ENCODE results near the gene PNRC1. TPM values are rescaled to one million over a fixed set of nuclear protein-coding genes. Genes with fewer than 3 reads are reported as not detected.
"Not testable (repeated sequence)": the region's sequence is repeated elsewhere in the genome, so short reads cannot be mapped to it uniquely, and the experiment has no call there.

The PNRC1 gene
- total RNA-seq, 2 donors from 2014 or later = 671 to 837 TPM

DNA sequence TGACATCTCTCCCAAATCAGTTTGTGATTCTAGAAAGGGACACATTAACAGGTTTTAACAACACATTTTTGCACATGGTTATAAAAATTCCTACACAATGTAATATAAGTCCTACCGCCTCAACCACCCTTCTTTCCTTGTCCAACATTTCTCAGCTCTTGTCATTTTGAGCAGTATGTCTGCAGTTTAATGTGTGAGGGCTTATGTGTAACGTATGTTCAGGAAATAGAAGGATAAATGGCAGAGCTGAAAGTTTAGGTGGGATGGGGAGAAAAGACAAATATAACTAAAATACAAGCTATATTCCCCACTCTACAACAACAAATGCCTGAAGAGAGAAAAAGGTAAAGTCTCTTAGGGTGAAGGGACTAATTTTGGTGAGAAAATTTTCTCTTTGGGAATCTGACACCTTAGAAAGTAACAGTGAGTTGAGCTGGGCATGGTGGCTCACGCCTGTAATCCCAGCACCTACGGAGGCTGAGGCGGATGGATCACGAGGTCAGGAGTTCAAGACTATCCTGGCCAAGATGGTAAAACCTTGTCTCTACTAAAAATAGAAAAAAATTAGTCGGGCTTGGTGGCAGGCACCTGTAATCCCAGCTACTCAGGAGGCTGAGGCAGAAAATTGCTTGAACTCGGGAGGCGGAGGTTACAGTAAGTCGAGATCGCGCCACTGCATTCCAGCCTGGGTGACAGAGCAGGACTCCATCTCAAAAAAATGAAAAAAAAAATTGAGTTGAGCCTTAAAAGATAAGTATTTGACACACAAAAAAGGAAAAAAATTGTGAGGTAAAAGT lies 5.1 kb downstream of the PNRC1 start:
- peak overlapping the region; percentile 74 for H3K4me3 Mint-ChIP-seq
- H3K9me3 ChIP-seq (ENCODE audit: control insufficient read depth, low read length, poor library complexity, severe bottlenecking) = no peaks in the 10 kb centered on the region
- no peaks in the 10 kb centered on the region for H3K27me3 Mint-ChIP-seq
- peaks cover 60% of the 10 kb centered on the region for H3K4me1 Mint-ChIP-seq
- ATAC-seq (no peak), DNase-seq (no peak)
- H3K27ac Mint-ChIP-seq = peak overlapping the region; percentile 97
- H3K36me3 Mint-ChIP-seq (ENCODE audit: low read depth) = peaks cover 18% of the 10 kb centered on the region

DNA sequence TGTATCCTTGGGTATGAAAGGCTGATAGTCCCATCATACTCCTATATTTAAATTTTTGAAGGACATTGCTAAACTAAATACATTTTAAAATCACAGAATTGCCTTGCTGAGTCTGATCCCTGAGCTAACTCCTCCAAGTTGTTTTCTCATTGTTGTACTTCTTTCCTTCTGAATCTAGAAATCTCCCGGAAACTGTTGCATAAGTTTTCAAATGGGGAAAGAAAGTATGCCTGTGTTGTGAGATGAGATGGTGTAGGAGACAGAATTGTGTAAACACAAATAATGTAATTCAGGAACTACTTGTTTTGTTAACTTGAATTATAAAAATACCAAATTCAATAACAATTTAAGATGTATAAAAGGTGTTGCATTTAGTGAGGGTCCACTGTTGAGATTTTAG lies 7.3 kb downstream of the PNRC1 start:
- H3K4me1 Mint-ChIP-seq = peaks cover 52% of the 10 kb centered on the region
- DNase-seq = no peak

DNA sequence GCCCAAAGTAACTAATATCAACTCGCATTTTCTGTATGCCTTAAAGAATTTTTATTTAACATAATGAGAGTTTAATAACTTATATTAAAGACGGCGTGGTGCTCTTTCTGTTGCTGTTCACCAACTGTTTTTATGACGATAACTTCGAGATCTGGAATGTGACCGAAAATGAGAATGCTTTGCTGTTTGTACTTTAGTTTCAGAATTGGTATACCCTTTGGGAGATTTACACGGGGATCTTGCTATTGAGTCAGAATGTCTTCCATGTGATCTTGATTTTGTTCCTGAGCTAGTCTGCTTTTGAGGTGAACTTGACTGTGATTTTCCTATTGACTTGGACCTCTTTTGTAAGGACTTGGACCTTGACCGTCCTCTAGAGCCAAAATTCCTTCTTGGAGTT lies 17.9 kb downstream of the PNRC1 start:
- no peak overlapping the region for H3K4me3 Mint-ChIP-seq

More for the DNA sequence above, 7.3 kb downstream of the PNRC1 start:
- Mint-ChIP-seq H3K4me3 (peak overlapping the region; percentile 12), H3K27ac (peak overlapping the region; percentile 97), H3K36me3 (ENCODE audit: low read depth) (peaks cover 15% of the 10 kb centered on the region), H3K27me3 (no peaks in the 10 kb centered on the region)
- H3K9me3 ChIP-seq (ENCODE audit: control insufficient read depth, low read length, poor library complexity, severe bottlenecking) = no peaks in the 10 kb centered on the region
- no peak for ATAC-seq

DNA sequence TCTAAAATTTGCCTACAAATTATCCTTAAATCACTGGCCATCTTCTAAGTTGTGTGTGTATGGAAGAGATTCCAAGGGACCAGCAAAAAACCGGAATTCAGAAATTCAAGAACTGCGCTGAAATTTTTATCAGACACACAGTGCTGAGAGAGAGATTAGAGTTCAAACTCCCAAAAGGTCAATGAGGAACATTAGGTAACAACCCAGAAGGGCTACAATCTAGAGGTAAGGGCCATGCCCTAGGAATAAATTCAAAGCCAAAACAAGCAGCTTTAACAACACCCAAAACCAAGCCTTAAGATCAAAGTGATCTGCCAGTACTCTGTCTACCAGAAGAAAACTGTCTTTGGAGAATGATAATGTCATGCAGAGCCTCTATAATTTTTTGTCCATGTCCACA lies 19.6 kb downstream of the PNRC1 start:
- DNase-seq = no peak
- no peak overlapping the region for H3K27ac Mint-ChIP-seq
- H3K4me3 Mint-ChIP-seq = no peak overlapping the region

More for the DNA sequence above, 17.9 kb downstream of the PNRC1 start:
- Mint-ChIP-seq H3K36me3 (ENCODE audit: low read depth) (no peaks in the 10 kb centered on the region), H3K4me1 (peaks cover 6% of the 10 kb centered on the region), H3K27ac (no peak overlapping the region), H3K27me3 (no peaks in the 10 kb centered on the region)
- no peaks in the 10 kb centered on the region for H3K9me3 ChIP-seq (ENCODE audit: control insufficient read depth, low read length, poor library complexity, severe bottlenecking)
- ATAC-seq = no peak
- no peak for DNase-seq

DNA sequence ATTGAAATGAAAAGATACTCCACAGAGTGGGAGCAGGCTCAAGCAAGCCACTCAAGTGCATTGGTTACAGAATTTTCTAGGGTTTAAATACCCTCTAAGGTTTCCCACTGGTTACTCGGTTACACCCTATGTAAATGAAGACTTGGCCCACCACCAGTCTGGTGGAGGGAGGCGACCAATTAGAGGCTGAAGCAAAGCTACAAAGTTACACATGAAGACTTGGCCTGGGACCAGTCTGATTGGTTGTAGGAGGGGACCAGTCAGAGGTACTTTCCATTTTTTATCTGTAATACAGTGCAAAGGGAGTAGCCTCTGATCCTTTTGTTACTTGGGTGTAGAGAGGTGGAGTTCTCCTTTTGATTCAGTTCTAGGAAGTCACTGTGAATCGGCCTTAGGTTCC lies 29.7 kb downstream of the PNRC1 start:
- Mint-ChIP-seq H3K36me3 (ENCODE audit: low read depth) (peaks cover 2% of the 10 kb centered on the region), H3K4me3 (no peak overlapping the region), H3K27me3 (no peaks in the 10 kb centered on the region), H3K4me1 (peaks cover 3% of the 10 kb centered on the region), H3K27ac (no peak overlapping the region)
- DNase-seq = no peak
- no peak for ATAC-seq
- no peaks in the 10 kb centered on the region for H3K9me3 ChIP-seq (ENCODE audit: control insufficient read depth, low read length, poor library complexity, severe bottlenecking)

More for the DNA sequence above, 19.6 kb downstream of the PNRC1 start:
- no peaks in the 10 kb centered on the region for H3K9me3 ChIP-seq (ENCODE audit: control insufficient read depth, low read length, poor library complexity, severe bottlenecking)
- no peak for ATAC-seq
- peaks cover 6% of the 10 kb centered on the region for H3K4me1 Mint-ChIP-seq
- no peaks in the 10 kb centered on the region for H3K36me3 Mint-ChIP-seq (ENCODE audit: low read depth)
- H3K27me3 Mint-ChIP-seq = no peaks in the 10 kb centered on the region

DNA sequence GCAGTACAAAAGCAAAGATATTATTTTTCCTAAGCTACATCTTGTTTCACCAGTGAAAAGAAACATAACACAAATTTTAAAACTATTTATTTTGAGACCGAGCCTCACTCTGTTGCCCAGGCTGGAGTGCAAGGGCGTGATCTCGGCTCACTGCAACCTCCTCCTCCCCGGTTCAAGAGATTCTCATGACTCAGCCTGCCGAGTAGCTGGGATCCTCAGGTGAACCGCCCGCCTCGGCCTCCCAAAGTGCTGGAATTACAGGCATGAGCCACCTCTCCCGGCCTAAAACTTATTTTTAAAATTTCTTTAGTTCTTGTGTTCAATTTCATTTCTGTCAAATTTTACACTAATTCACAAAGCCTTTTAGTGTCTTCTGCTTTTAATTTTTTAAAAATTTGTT lies 31.4 kb downstream of the PNRC1 start:
- ATAC-seq (no peak), DNase-seq (no peak)
- peaks cover 5% of the 10 kb centered on the region for H3K4me1 Mint-ChIP-seq
- no peak overlapping the region for H3K27ac Mint-ChIP-seq
- H3K36me3 Mint-ChIP-seq (ENCODE audit: low read depth) = peaks cover 2% of the 10 kb centered on the region
- peaks cover 2% of the 10 kb centered on the region for H3K27me3 Mint-ChIP-seq
- no peak overlapping the region for H3K4me3 Mint-ChIP-seq
- no peaks in the 10 kb centered on the region for H3K9me3 ChIP-seq (ENCODE audit: control insufficient read depth, low read length, poor library complexity, severe bottlenecking)

DNA sequence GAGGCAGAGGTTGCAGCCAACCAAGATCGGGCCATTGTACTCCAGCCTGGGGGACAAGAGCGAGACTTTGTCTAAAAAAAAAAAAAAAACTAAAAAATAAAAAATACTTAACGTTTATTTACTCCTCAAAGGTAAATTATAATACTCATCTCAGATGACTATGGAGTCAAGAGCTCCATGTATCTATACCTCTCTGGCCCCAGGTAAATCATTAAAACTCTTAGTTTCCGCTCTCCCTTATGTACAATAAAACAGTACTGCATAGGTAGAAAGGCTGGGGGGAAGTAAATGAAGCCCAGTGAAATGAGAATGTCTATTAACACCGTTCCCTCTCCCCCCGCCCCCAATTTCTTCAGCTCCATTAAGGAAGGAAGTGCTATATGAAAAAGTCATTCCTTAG lies 36.2 kb downstream of the PNRC1 start:
- Mint-ChIP-seq H3K36me3 (ENCODE audit: low read depth) (no peaks in the 10 kb centered on the region), H3K27me3 (peaks cover 4% of the 10 kb centered on the region), H3K4me3 (peak overlapping the region; percentile 91), H3K4me1 (peaks cover 7% of the 10 kb centered on the region), H3K27ac (peak overlapping the region; percentile 19)
- ATAC-seq (no peak), DNase-seq (no peak)
- H3K9me3 ChIP-seq (ENCODE audit: control insufficient read depth, low read length, poor library complexity, severe bottlenecking) = no peaks in the 10 kb centered on the region

DNA sequence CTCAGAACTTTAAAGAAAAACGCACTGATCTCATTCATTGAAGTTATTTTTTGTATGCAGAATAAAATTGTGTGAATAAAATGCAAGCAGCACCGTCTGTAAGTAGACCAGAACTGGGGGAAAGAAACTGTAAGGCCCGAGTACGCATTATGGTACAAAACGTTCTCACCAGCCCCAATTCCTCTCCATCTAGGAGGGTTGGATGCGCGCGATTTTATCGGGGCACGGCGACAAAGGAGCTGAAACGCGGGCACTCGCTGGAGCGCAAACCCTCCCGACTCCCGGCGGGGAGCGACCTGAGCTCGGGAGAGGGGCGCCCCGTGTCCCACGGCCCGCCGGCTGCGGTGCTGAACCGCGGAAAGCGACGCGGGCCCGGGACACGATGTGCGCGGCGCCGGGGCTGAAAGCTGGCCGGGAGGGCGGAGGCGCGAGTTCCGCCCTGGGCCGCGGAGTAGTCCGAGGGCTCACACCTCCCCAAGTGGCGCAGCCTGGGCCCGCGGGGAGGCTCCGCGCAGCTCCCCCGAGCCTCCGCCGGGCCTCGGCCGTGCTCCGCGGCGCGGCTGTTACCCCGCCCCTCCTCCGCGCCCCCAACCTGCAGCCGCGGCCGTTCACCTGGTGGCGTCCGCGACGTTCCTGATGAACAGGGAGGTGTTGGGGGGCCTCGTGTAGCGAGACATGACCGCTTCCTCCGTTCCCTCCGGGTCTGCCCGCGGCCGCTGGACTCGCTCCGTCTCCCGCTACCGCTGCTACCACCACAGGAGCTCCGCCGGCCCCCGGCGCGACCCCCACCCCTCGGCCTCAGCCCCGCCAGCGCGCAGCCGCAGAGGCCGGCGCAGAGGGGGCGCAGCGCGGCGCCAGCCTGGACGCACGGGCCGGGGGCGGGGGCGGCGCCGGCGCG lies 36.9 kb downstream of the PNRC1 start, which contains the start of gene SRSF12:
Gene SRSF12, minus strand, starts transcription at position 861 of the 898 bp plus-strand sequence. Its CDS starts 184 bp downstream, at position 677.
- H3K27ac Mint-ChIP-seq = peak within 1 kb of the TSS; percentile 51
- peaks cover 7% of the 10 kb centered on the region for H3K4me1 Mint-ChIP-seq
- no peaks in the 10 kb centered on the region for H3K36me3 Mint-ChIP-seq (ENCODE audit: low read depth)
- DNase-seq (peak; percentile 11 to 24 (median 17)), ATAC-seq (peak; percentile 86)
- H3K27me3 Mint-ChIP-seq = peaks cover 4% of the 10 kb centered on the region
- peak within 1 kb of the TSS; percentile 91 for H3K4me3 Mint-ChIP-seq
- no peaks in the 10 kb centered on the region for H3K9me3 ChIP-seq (ENCODE audit: control insufficient read depth, low read length, poor library complexity, severe bottlenecking)

DNA sequence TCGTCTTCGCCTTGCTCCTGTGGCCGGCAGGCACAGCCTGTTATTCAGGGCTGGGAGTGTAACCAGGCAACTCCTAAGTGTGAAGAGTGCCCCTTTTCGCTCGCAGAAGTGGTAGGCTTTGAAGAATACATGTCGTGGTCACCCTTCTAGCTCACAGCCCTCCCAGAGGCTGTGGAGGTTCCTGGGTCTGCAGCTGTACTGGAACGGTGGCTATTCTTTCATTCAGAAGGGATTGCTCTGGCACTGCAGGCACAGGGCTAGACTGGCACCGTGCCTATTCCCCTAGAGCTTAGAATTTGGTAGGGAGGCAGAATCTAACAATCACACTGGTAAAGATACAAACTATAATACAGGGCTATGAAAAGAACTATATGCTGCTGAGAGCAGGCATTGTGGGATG lies 38.4 kb downstream of the PNRC1 start:
- no peaks in the 10 kb centered on the region for H3K36me3 Mint-ChIP-seq (ENCODE audit: low read depth)
- H3K27me3 Mint-ChIP-seq = peaks cover 4% of the 10 kb centered on the region
- DNase-seq (no peak), ATAC-seq (no peak)
- H3K9me3 ChIP-seq (ENCODE audit: control insufficient read depth, low read length, poor library complexity, severe bottlenecking) = no peaks in the 10 kb centered on the region
- peak overlapping the region; percentile 51 for H3K27ac Mint-ChIP-seq
- H3K4me3 Mint-ChIP-seq = peak overlapping the region; percentile 78
- H3K4me1 Mint-ChIP-seq = peaks cover 7% of the 10 kb centered on the region

DNA sequence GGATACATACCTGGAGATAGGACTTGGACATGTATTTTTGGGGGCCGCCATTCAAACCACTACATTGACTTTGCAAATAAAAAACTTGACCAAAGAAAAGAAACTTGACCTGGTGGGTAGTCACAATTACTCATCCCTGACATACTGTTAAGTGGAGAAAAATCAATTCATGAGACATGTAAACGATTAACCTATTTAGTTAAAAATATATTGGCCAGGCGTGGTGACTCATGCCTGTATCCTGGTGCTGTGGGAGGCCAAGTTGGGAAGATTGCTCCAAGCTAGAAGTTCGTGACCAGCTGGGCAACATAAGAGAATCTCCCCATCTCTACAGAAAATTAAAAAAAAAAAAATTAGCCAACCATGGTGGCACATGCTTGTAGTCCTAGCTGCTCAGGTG lies 39.8 kb downstream of the PNRC1 start:
- Mint-ChIP-seq H3K36me3 (ENCODE audit: low read depth) (peaks cover 4% of the 10 kb centered on the region), H3K27ac (no peak overlapping the region), H3K4me3 (no peak overlapping the region), H3K4me1 (peaks cover 7% of the 10 kb centered on the region), H3K27me3 (peaks cover 4% of the 10 kb centered on the region)
- no peaks in the 10 kb centered on the region for H3K9me3 ChIP-seq (ENCODE audit: control insufficient read depth, low read length, poor library complexity, severe bottlenecking)
- no peak for DNase-seq
- no peak for ATAC-seq

DNA sequence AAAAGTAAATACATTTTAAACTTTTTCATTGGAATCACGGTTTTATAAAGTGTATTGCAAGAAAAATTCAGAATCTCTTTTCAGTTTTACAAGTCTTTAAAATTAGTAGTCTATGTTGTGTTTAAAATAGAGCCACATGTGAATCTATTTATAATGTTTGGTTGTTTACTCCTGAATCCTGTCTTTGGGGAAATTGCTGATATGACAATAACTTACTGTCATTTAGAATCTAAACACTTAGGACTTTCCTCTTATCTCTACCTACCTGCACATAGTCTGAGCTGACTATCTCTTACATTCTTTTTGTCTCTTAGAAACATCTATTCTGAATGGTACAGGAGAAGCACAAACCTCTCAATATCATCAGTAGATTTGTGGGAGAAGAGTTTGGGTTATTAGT lies 41.4 kb downstream of the PNRC1 start:
- no peaks in the 10 kb centered on the region for H3K9me3 ChIP-seq (ENCODE audit: control insufficient read depth, low read length, poor library complexity, severe bottlenecking)
- Mint-ChIP-seq H3K36me3 (ENCODE audit: low read depth) (peaks cover 4% of the 10 kb centered on the region), H3K4me1 (peaks cover 5% of the 10 kb centered on the region), H3K27me3 (peaks cover 2% of the 10 kb centered on the region), H3K27ac (no peak overlapping the region), H3K4me3 (no peak overlapping the region)
- DNase-seq (no peak), ATAC-seq (no peak)

DNA sequence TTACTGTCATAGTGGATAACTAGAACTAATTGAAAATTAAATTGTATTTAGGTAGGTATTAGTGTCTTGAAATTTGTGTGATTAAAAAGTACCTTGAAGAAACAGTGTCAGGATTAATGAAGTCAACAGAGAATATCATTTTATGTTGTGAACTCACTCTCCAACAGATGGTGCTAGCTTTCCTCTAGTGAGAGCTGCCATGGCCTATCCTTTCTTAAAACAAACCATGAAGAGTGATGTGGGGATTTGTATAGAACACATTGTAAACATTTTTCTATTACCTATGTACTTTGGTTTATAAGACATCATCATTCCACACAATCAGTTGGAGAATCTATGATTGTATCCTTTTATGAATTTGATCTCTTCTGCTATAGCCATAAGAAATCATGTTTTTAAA lies 42.1 kb downstream of the PNRC1 start:
- no peaks in the 10 kb centered on the region for H3K9me3 ChIP-seq (ENCODE audit: control insufficient read depth, low read length, poor library complexity, severe bottlenecking)
- Mint-ChIP-seq H3K36me3 (ENCODE audit: low read depth) (peaks cover 4% of the 10 kb centered on the region), H3K4me3 (no peak overlapping the region), H3K27ac (no peak overlapping the region), H3K4me1 (peaks cover 2% of the 10 kb centered on the region), H3K27me3 (no peaks in the 10 kb centered on the region)
- ATAC-seq (peak; percentile 62), DNase-seq (no peak)

DNA sequence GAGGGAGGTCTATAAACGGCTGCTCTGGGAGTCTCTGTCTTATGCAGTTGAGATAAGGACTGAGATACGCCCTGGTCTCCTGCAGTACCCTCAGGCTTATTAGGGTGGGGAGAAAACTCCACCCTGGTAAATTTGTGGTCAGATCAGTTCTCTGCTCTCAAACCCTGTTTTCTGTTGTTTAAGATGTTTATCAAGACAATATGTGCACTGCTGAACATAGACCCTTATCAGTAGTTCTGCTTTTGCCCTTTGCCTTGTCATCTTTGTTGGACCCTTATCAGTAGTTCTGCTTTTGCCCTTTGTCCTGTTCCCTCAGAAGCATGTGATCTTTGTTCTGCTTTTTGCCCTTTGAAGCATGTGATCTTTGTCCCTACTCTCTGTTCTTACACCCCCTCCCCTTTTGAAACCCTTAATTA lies 47.7 kb downstream of the PNRC1 start:
- H3K27me3 Mint-ChIP-seq; H3K4me3 Mint-ChIP-seq; ATAC-seq; DNase-seq; H3K36me3 Mint-ChIP-seq (ENCODE audit: low read depth); H3K9me3 ChIP-seq (ENCODE audit: control insufficient read depth, low read length, poor library complexity, severe bottlenecking); H3K27ac Mint-ChIP-seq; H3K4me1 Mint-ChIP-seq: not testable (repeated sequence)

Data from T-helper 17 cell (primary cell).